HPDE6-E6E7 (cell line): ENCODE data around the gene NET1.

Experiments
- DNase-seq: peaks from one replicate; pipeline ENCODE4 v3.0.0; 2011; ENCODE audit warnings: missing footprints; ENCODE audit errors: extremely low spot score

Gene NET1

DNA sequence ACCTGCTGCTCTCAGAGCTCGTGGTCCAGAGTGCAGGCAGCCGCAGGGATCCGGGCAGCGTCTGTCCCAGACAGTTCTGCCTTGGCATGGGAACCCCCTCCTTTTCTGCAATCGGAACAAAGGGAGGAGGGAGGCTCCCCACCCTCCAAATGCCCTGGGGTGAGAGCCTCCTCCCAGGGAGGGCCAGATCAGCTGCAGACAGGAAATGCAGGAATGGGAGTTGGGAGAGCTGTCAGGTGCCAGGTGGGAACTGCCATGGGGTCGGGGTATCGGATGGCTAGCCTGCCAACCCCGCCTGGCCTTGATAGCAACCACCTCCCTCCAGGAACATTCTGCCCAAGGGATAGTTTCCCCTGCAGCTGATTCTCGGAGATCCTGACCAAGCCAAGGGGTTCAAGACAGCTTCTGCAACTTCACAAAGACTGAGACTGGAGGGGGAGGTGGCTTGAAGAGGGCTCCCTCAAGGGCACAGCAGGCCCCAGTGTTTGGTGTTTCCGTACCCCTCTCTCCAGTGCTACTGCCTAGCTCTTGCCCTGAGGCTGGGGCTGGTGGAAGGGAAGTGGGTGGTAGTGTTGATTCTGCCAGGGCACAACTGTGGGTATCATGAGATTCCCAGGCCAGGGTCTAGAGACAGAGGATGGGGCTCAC lies 87.3 kb downstream of the NET1 start, which contains the start of gene CALML5:
CALML5 (minus strand) TSS at position 78 of the 648 bp plus-strand sequence. CDS start 132 bp downstream, outside the sequence.
- DNase-seq: no peak

DNA sequence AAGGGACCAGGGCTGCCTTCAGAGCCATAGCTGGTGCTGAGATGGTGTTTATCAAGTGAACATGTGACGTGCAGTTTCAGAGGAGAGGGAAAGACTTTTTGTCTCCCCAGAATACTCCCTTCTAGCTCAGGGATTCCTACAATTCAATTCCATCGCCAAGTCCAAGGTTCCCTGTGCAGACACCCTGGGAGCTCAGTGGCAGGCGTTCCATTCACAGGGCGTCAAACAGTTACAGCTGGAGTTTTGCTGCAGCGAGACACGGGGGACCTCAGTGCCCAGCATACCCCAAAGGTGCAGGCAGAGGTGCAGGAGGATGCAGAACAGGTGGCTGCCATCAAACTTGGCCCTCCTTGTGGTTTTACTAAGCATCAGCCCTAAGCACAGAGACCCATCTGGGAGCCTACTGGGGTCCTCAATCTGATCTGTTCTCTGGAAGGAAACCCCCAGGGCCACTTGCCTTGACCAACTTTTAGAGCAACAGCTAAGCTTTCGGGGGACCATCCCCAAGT lies 87.9 kb downstream of the NET1 start:
- no peak for DNase-seq

DNA sequence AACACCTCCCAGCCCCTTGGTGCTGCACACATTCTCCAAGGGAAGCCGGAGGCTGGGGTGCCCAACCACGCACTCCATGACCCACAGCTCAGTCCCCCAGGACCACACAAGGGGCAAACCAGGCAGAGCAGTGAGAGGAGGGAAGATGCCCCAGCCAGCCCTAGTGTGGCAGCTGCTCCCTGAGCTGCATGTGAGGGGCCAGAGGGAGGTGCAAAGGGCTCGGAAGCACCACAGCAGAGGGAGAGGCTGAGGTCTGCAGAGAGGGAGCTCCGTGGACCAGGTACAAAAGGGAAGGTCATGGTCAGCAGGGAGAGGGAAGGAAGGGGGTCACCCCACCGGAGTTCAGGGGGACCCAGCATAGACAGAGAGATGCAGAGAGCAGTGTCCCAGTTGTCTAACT lies 88.6 kb downstream of the NET1 start:
- no peak for DNase-seq

DNA sequence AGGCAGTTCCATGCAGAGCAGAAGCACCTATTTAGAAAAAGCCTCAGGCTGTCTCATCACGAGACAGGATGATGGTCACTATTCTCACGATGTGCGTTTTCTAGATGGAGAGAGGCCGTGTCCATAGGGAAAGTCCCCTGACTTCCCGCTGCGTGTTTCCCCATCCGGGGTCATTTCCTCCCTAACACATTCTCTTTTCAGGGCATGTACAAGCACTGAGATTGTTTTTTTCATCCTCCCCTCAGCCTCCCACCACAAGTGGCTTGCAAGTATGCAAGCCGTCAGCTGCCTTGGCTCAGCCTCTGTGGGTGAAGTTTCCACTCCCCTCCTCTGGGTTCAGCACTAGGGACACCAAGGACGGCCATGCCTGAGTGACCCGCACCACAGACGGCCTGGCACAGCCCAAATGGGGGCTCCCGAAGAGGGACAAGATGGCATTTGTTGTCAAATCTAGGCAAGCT lies 89.7 kb downstream of the NET1 start:
- no peak for DNase-seq

DNA sequence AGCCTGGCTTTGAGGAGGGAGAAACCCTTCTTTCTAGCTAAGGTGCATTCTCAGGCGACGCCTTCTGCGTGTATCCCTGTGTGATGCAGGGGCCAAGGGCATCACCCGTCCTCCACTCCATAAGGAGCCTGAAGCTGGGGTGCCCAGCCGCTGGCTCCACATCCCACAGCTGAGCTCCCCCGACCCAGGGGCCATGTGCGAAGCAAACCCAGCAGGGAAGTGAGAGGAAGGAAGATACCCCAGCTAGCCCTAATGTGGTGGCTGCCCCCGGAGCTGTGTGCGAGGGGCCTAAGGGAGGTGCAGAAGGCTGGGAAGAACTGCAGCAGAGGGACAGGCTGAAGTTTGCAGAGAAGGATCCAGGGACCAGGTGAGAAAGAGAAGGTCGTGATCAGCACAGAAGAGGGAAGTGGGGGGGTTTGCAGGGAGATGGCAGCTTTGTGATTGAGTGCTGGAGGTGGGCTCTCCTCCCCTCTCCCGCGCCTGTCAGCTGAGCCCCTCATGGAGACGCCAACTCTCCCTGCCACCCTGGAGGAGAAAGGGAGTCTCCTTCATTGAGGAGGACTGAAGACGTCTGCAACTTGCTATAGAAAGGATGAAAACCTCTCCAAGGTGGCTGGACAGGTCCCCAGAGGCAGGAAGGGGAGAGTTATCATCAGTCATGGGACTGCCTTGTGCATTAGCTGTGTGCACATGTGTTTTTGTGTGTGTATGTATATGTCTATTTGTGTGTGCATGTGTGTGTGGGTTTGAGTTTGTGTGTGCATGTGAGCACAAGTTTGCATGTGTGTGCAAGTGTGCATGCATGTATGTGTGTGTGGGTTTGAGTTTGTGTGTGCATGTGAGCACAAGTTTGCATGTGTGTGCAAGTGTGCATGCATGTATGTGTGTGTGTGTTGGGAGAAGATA lies 90.5 kb downstream of the NET1 start:
- DNase-seq: no peak

DNA sequence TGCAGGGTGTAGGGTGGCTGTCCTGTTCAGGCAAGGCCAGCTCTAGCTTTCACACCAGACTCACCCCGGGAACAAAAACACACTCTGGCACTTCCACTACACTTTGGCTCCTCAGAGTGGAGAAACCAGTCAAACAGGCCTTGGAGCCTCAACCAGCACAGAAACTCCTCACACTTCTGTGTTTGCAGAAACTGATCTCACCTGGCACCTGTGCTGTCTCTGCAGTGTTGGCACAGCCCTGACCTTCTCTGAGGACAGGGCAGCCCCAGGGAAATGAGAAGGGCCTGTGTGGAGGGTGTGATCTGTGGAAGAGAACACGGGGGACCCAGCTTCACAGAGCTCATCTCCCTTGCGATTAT lies 91.1 kb downstream of the NET1 start:
- DNase-seq: peak; percentile 37

DNA sequence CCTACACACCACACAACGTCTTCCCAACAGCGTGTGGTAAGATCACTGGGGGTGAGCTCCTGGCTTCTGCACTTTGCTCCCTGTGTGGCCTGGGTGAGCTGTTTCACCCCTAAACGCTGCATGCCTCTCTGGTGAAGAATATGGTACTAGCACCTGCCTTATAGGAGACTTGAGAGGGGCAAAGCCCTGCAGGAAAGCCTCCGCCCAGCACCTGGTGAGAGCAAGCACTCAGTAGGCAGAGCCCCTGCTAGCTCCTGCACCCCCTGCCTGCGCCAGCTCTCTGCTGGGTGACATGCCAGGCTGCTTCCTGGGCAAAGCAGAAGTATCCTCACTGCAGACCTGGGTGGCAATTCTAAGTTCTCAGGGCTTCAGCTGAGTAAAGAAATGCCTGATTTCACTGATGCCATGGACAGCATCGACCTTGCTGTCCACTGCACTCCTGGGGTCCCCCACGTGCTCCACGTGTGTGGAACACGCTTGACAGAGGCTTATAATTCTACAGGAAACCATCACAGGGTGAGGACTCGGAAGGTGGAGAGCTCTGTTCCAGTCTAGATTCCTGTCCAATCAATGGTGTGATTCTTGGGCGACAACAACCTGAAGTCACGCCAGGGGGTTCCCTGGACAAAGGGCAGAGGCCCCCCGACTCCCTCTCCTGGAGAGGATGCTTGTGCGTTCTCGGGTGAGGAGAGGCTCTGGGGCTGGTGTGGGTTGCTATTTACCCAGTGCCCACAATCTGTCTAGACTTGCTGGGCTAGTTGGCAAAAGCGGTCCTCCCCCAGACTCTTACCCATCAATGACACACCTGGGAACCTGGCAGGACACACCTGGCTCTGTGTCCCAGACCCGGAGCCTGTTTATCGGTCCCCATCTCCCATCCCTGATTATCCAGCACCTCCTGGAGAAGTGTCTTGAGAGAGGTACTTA lies 92.1 kb downstream of the NET1 start:
- DNase-seq: no peak

DNA sequence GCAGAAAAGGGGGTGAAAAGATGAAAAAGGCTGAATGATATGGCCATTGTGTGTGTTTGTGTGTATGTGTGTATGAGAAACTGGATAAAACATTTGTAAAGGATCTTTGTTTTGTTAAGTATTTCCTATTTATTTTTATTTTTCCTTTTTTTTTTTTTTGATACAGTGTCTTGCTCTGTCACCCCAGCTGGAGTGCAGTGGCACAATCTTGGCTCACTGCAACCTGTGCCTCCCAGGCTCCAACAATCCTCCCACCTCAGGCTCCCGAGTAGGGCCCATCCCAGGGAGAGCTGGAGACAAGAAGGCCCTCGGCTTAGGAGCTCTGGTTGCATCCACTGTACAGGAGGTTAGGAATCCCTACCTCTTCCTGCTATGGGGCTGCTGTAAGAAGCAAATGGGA lies 93.9 kb downstream of the NET1 start:
- DNase-seq: no peak

DNA sequence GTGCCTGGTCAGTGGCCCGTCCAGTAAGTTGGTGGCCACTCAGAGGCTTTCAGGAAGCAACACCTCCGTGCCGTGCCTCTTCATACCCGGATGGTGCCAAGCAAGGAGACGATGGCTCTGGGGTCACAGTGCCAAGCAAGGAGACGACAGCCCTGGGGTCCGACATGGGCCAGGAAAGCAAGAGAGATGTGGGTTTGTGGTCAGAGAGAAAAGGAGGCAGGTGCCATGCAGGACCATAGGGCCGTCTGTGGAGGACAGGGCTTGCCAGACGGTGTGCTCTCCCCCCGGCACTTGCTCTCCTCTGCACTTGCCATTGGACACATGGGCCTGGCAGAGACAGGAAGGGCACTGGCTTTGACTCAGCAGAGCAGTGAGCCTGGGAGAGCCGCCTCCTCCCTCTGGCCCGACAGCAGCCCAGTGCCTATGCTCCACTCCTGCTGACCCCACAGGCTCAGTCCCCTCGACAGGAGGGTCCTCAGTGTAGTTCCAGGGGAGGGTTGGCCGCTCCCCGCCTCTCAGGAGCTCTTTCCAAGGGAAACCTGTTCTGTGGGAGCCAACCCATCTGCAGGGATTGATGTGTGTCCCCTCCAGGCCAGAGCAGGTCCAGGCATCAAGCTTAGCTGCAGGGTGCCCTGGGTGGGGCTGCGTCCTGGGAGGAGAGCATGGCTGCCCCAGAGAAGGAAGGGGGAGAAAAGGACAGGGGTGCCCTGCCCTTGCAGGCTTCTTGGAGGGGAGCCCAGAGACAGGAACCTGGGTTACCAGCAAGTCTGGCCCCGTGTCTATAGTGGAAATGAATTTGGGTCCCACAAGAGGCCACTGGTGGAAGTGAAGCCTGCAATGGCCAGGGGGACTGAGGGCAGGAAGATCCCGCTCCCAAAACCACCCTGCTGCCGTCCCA lies 94.6 kb downstream of the NET1 start:
- DNase-seq: no peak

DNA sequence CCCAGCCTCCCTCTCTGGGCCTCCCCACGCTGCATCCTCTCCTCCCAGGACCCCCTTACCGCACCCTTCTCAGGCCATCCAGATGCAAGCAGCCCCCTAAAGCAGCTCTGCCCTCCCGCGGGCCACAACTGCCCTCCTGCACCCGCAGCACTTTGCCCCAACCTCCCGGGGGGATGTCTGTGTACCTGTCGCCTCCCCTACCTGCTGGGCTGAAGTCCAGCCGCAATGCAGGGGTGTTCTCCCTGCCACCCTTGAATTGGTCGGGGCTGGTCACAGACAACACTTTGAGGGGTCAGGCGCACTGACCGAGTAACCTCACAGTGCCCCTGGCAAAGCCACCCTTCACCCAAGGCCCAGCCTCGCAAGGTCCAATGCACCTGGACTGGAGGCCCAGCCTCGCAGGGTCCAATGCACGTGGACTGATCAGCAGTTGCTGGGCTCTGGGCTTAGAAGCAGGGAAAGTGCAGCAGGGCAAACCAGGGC lies 95.3 kb downstream of the NET1 start:
- DNase-seq: no peak

DNA sequence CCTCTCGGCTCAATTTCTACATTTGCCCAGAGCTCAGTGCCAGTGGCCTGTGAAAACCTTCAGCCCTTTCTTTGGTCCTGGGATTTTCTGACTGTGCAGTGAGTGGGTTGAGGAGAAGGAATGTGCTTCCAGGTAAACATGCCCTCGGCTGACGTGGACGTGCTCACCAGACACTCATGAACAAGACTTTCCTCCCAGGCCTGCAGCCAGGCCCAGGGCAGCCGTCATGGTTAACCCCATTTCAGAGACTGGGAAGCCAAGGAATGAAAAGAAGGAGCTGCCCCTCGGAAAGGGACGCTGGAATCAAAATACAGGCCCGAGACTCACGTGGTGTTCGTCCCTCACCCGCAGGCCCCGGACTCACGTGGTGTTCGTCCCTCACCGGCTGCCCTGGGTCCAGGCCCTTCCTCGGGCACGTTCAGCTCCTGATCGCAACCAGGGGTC lies 95.8 kb downstream of the NET1 start:
- DNase-seq: no peak
